Stimulated activated CD8-positive, alpha-beta memory T cell treated with anti-CD3 and anti-CD28 coated beads, Interleukin-12 subunit alpha, Interleukin-12 subunit beta, amount 100 ng/mL, for 1 hour (primary cell): ENCODE measurements around the gene RSPO1.

Source experiments
- DNase-seq: peaks from one replicate; pipeline ENCODE4 v3.0.0-alpha.2; 2020; ENCODE audit warnings: low read depth

RSPO1 gene

GRCh38 chr1:37656881-37657280 lies 22.2 kb upstream of the RSPO1 start:
- DNase-seq: no peak

GRCh38 chr1:37656026-37656425 lies 21.3 kb upstream of the RSPO1 start:
- DNase-seq: no peak

- no peak for DNase-seq
These were observed 20.6 kb upstream of the RSPO1 start for GRCh38 chr1:37655274-37655673.

- DNase-seq: no peak
These were observed 19.2 kb upstream of the RSPO1 start for GRCh38 chr1:37653906-37654305.

GRCh38 chr1:37652976-37653375 lies 18.3 kb upstream of the RSPO1 start:
- no peak for DNase-seq

- DNase-seq: no peak
These were observed 17.1 kb upstream of the RSPO1 start for GRCh38 chr1:37651803-37652202.

- DNase-seq: no peak
These were observed 16.0 kb upstream of the RSPO1 start for GRCh38 chr1:37650721-37651120.

- DNase-seq: no peak
These were observed 15.5 kb upstream of the RSPO1 start for GRCh38 chr1:37650173-37650572.

GRCh38 chr1:37647281-37647680 lies 12.6 kb upstream of the RSPO1 start:
- DNase-seq: no peak

- no peak for DNase-seq
These were observed 6.4 kb upstream of the RSPO1 start for GRCh38 chr1:37641059-37641458.

GRCh38 chr1:37636435-37636834 lies 1.7 kb upstream of the RSPO1 start:
- DNase-seq: no peak

GRCh38 chr1:37634992-37635902 lies 555 bp upstream of the RSPO1 start:
- no peak for DNase-seq

GRCh38 chr1:37633938-37634243 lies 801 bp downstream of the RSPO1 start:
- no peak for DNase-seq

GRCh38 chr1:37633040-37633937 lies 1.4 kb downstream of the RSPO1 start:
- DNase-seq: no peak

- DNase-seq: no peak
These were observed 3.7 kb downstream of the RSPO1 start for GRCh38 chr1:37631036-37631435.

GRCh38 chr1:37630426-37631028 lies 4.2 kb downstream of the RSPO1 start:
- no peak for DNase-seq

- no peak for DNase-seq
These were observed 4.8 kb downstream of the RSPO1 start for GRCh38 chr1:37629726-37630425.

- no peak for DNase-seq
These were observed 5.7 kb downstream of the RSPO1 start for GRCh38 chr1:37629008-37629407.

GRCh38 chr1:37628026-37628556 lies 6.6 kb downstream of the RSPO1 start:
- DNase-seq: no peak

GRCh38 chr1:37622131-37622530 lies 12.6 kb downstream of the RSPO1 start:
- no peak for DNase-seq

GRCh38 chr1:37621326-37621870 lies 13.3 kb downstream of the RSPO1 start:
- no peak for DNase-seq

GRCh38 chr1:37620707-37621106 lies 14.0 kb downstream of the RSPO1 start:
- DNase-seq: no peak
